D721Med (cell line): Measurements from ENCODE around the gene VIPR2.

ENCODE experiments used
- DNase-seq: peaks from one replicate; pipeline ENCODE4 v3.0.0; 2011; ENCODE audit warnings: low spot score; ENCODE audit not compliant: insufficient read length
- FAIRE-seq: peaks from 2 replicates; lab custom pipeline; 2011; peaks lifted over from hg19 to GRCh38; lab: Jason Lieb, UNC
- CTCF ChIP-seq: IDR thresholded peaks from 2 replicates; pipeline ENCODE4 v1.5.1; 2012; ENCODE audit warnings: mild to moderate bottlenecking, control low read depth; ENCODE audit not compliant: insufficient read depth; ENCODE audit errors: missing control alignments

Gene VIPR2

DNA sequence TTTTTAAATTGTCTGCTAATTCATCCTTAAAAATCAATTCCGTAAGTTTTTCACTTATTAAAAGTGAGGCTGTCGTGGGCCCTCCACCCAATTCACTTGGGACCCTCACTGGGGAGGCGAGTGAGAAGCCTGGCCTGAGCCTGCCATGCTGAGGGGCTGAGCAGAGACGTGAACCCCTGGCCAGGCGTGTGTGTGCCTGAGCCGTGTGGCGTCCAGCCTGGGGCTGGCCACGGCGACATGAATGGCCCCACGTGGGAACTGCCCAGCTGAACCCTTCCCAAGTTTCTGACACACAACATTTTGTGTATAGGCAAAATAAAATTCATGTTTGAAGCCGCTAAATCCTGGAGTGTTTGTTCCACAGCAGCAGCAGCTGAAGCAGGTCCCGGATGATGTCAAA is 13.0 kb upstream of the VIPR2 start:
- DNase-seq (no peak), FAIRE-seq (no peak)
- no peak for TF ChIP-seq CTCF

DNA sequence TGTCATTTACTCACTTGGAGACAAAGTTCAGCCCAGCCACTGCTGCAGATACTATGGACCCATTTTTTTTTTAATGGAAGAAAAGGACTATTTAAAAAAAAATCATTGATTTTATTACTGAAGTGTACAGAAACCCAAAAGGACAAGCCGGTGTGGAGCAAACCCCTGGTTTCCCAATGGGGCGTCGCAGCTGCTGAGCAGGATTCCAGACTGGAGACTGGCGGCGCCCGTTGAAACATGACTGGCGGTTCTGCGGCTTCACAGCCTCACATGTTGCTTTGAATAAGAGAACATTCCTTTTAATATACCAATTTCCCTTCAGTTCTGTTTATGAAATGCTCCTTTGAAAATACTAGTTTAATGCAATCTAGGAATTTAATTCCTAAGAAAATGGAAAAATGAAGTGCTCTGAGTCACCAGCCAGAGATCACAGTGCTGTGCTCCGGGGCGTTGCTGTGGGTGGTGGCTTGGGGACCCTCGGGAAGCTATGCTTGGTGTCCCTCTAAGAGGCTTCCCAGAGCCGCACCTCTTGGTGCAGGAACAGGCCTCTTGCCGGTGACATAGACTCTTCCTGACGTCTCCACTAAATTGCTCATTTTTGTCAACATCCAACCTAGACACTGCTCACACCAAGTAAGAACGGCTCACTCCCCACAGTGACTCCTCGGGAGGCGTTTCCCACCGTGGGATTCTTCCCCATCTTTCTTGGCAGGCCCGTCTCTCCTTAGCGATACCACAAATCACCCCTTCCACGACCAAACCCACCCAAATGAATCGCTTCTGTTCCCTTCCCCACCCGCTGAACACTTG is 12.0 kb upstream of the VIPR2 start:
- no peak for TF ChIP-seq CTCF
- no peak for DNase-seq
- FAIRE-seq = no peak

DNA sequence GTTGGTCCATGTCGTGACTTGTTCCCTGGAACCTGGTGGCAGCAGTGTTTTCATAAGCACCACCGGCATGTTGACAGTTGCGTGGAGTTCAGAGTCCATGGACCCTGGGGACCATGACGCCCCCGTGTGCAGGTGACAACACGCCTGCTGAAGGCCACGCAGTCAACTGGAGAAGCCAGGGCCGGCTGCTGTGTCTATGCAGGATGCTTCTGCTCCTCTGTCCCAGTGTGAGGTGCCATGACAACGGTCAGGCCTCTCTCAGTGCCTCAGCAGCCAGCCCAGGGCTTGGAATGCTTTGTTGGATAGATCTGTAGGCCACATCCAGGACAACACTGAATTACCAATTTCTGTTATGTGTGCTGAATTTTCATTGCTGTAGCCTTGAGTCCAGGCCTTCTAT is 10.7 kb upstream of the VIPR2 start:
- FAIRE-seq (no peak), DNase-seq (no peak)
- no peak for TF ChIP-seq CTCF

GRCh38 chr7:159154243-159154642 is 9.6 kb upstream of the VIPR2 start:
- FAIRE-seq (no peak), DNase-seq (no peak)
- no peak for TF ChIP-seq CTCF

DNA sequence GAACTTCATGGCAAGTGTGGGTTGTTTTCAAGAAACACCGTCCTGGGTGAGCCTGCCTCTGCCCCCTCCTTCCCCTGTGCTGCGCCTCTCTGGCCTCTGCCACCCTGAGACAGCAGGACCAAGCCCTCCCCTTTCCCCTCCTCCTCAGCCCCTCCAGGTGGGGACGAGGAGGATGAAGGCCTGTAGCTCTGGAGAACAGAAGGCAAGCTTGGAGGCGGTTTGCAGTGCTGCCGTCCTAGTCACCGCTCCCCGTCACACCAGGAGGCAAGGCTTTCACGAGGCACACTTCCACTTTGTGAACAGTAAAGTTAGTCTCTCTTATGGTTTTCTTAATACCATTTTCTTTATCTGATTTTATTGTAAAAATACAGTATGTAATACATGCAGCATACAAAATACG is 8.8 kb upstream of the VIPR2 start:
- no peak for TF ChIP-seq CTCF
- FAIRE-seq (no peak), DNase-seq (no peak)

DNA sequence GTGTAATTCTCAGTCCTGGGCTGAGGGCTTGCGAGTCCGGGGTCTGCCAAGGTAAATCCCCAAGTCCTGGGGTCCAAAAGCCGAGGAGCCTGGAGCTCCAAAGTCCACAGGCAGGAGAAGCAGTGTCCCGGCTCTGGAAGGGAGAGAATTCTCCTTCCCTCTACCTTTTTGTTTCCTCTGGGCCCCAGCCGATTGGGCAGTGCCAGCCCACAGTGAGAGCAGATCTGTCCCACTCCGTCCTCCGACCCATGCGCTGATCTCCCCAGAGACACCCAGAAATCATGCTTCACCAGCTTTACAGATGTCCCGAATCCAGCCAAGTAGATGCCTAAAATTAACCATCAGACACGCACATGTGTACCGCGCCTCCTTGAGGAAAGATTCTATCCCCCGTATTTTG is 8.1 kb upstream of the VIPR2 start:
- DNase-seq (no peak), FAIRE-seq (no peak)
- no peak for TF ChIP-seq CTCF

DNA sequence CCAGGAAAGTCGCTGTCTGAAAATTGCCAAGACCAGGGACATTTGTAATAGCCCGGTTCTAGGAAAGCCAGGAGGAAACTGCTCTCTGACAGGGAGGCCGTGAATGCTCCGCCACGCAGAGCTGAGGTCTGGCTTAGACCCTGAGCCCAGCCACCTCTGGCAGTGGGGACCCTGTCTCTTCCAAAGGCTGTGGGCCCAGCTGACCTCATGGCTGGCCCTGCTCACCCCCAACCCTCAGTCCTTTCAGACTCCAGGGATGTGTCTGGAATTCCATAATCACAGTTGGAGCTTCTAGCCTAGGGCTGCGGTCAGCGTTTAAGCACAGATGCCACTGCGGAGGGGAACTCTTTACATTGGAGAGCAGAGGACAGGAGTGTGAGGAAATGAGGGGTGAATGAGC is 6.6 kb upstream of the VIPR2 start:
- no peak for FAIRE-seq
- TF ChIP-seq CTCF = no peak

More for the DNA sequence above, 6.6 kb upstream of the VIPR2 start:
- no peak for DNase-seq
